Mammary epithelial cell (primary cell): Measurements from ENCODE around the gene ZNF521.

Experiments
- EZH2 ChIP-seq: IDR thresholded peaks from 2 replicates; pipeline ENCODE4 v1.6.1; 2012; ENCODE audit warnings: low read length, inconsistent platforms, borderline replicate concordance
- TF ChIP-seq, protein P1 (sequence below), 2 donors: IDR thresholded peaks in 1 of 2; conservative IDR thresholded peaks in 1 of 2; 2 replicates each; pipeline ENCODE4 v1.5.1; 2011 to 2012; ENCODE audit warnings: inconsistent platforms in 2 of 2, low read length in 2 of 2, mild to moderate bottlenecking in 2 of 2, control low read depth in 1 of 2, low read depth in 1 of 2; ENCODE audit not compliant: insufficient read depth in 1 of 2; ENCODE audit errors: extremely low read depth in 1 of 2

DNA sequence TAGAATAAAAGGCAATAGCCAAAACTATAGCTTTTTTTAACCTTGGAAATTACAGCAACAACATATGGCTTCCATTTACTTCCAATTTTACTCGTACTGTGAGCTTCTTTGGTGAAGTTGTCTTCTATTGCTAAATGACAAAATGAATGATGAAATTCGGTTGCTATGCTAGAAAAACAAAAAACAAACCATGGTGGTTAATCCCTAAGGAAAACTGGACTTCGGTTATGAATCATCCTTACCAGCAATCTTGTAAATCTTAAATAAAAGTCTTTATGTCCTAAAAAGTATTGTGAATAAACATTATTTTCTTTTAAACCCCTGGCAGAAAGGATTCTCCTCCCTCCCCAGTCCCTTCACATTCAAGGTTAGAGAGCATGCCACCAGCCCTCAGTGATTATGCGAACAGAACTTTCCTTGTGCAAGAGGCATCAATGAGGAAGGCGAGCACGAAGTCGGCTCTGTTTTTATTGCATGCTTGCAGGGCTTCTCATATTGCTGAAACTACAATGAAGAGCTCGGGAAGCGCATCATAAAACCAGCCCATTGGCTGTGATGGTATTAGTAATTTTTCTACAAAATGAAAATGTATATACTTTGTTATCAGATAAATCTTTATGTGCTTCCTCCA is 62.9 kb downstream of the ZNF521 start:
- TF ChIP-seq, protein P1, sequence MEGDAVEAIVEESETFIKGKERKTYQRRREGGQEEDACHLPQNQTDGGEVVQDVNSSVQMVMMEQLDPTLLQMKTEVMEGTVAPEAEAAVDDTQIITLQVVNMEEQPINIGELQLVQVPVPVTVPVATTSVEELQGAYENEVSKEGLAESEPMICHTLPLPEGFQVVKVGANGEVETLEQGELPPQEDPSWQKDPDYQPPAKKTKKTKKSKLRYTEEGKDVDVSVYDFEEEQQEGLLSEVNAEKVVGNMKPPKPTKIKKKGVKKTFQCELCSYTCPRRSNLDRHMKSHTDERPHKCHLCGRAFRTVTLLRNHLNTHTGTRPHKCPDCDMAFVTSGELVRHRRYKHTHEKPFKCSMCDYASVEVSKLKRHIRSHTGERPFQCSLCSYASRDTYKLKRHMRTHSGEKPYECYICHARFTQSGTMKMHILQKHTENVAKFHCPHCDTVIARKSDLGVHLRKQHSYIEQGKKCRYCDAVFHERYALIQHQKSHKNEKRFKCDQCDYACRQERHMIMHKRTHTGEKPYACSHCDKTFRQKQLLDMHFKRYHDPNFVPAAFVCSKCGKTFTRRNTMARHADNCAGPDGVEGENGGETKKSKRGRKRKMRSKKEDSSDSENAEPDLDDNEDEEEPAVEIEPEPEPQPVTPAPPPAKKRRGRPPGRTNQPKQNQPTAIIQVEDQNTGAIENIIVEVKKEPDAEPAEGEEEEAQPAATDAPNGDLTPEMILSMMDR (conservative IDR thresholded peaks at IDR 0.05 in 1 of 2, IDR thresholded peaks at IDR 0.05 in 1 of 2; ENCODE audit: extremely low read depth in 1 of 2, insufficient read depth in 1 of 2, low read depth in 1 of 2, low read length in 2 of 2), result no peak
- no peak for TF ChIP-seq EZH2
